Activated CD4-positive, alpha-beta T cell treated with anti-CD3 and anti-CD28 coated beads, Interleukin-2, amount 50 U/mL, for 24 hours (primary cell): ENCODE results near the gene HARS2.
"Not testable (repeated sequence)": the region's sequence is repeated elsewhere in the genome, so short reads cannot be mapped to it uniquely, and the experiment has no call there.

ENCODE experiments used
- DNase-seq, 2 donors: peaks; one replicate each; pipeline ENCODE4 v3.0.0-alpha.2; 2020; ENCODE audit warnings: low read depth in 1 of 2, low spot score in 1 of 2

HARS2 gene

GRCh38 chr5:140690941-140691924 is at the start of gene HARS2, which contains the start of gene HARS1:
Gene HARS2, plus strand, starts transcription at chr5:140691455. Its CDS starts 194 bp downstream, at chr5:140691649.
Gene HARS1, minus strand, starts transcription at chr5:140691370. Its CDS starts 66 bp downstream, at chr5:140691304.
- peak; percentile 60 to 86 for DNase-seq

DNA sequence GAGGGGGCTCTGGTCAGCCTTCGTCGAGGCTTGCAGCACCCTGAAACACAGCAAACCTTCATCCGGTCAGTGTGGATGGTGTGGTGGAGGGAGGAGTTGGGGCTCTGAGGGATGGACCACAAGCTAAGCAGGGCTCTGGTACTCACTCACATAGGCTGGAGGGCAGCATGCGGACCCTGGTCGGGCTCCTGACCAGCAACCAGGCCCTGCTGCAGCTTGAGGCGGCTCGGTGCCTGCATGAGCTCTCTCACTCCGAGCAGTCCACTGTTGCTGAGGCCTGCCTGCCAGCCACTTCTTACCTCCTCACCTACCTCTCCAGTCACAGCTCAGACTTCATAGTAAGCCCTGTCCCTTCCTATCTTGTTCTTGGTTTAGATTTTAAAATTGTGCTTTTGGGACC is 49.5 kb upstream of the HARS2 start:
- DNase-seq: no peak

GRCh38 chr5:140642718-140643117 is 48.5 kb upstream of the HARS2 start:
- DNase-seq: no peak

GRCh38 chr5:140647042-140647419 is 44.2 kb upstream of the HARS2 start:
- DNase-seq: no peak

DNA sequence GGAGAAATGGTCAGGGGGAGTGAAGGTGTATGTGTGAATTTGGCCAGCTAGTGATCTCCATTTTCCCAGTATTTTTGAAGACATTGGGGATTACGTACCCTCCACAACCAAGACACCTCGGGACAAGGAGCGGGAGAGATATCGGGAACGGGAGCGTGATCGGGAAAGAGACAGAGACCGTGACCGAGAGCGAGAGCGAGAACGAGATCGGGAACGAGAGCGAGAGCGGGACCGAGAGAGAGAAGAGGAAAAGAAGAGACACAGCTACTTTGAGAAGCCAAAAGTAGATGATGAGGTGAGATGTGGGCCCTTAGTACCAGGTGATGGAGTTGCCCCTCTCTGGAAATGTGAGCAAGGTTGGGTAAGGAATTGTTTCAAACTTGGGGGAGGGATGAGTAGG is 32.4 kb upstream of the HARS2 start:
- no peak for DNase-seq

DNA sequence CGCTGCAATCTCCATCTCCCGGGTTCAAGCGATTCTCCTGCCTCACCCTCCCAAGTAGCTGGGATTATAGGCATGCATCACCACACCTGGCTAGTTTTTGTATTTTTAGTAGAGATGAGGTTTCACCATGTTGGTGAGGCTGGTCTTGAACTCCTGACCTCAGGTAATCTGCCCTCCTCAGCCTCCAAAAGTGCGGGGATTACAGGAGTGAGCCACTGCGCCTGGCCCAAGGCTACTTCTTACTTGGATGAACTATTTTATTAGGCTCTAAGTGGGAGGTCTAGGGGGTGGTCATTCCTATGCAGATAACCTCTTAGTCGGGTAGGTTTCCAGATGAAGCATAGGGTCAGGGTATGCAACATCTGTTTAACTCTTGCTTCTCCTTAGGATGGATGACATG is 30.9 kb upstream of the HARS2 start:
- DNase-seq: not testable (repeated sequence)

- no peak for DNase-seq
Observed at GRCh38 chr5:140664030-140664358, 27.3 kb upstream of the HARS2 start.

DNA sequence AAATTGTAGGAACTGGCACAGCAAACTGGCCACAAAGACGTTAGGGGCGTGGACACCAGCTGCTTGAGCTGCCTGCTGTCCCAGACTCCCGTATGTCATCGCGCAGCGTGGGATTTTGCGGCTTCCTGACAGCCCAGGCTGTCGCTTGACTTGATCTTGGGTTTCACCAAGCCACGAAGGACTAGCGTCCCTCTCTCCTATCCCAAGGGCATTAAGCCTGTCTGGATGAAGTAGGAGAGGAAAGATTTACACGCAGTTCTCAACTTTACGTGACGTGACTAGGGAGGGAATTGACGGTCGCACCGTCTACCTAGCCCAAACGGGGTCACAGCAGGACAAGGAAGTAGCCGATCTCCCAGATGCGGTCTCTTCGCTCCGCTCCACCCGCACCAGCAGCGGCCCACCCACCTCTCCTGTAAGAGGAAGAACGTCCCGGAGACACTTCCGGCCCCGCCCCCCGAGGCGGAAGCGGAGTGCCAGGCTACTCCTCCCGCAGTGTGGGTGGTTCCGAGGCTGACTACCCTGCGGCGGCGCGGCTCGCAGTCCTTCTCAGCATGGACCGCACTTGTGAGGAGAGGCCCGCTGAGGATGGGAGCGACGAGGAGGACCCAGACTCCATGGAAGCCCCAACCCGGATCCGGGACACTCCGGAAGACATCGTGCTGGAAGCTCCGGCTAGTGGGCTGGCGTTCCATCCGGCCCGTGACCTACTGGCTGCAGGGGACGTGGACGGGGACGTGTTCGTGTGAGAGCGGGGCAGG is 26.7 kb upstream of the HARS2 start, which contains the start of gene WDR55:
TSS of gene WDR55 (plus strand) at position 546 of the 761 bp plus-strand sequence. CDS start at position 555, 9 bp downstream.
- peak; percentile 85 to 95 for DNase-seq

DNA sequence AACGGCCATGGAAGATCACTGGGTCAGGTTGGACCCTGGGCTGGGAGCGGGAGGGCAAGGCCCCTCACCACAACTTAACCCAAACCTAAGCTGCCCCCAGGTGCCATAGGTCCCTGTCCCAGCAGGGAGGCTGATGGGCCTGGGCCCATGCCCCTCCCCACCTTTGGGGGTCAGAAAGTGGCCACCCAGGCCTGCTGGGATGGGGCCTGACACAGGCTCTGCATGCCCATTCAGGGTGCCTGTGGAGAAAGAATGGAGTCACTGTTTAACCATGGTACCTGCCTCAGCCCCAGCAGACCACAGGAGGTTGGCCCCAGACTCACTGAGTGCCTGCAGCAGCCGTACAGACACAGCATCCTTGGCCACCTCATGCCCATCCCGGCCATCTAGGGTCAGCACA is 20.2 kb upstream of the HARS2 start:
- not testable (repeated sequence) for DNase-seq

DNA sequence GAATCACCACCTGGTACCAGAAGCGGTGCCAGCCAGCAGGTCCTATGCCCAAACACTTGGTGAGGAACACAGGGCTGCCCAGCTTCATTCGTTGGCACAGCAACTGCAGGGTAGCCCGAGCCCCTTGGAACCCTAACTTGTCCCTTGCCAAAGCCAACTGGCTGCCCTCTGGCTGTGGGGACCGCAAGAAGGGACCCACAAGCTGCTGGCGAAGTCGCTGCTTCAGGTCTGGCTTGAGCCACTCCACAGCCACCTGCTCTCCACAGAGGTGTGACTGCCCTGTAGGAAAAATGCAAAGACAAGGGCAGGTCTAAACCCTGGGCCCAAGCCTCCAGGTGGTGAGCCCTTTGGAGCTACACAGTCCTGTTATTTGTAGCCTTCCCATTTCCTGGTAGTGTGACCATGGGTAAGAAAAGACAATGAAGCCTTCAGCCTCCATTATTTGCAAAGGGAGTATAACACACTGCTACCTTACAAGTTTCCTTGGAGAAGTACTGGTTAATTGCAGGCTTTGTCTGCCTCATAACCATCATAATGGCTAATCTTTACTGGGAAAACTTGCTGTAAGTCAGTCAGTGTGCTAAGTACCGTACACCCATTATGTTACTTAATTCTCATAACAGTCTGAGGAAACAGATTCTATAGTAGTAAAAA is 19.7 kb upstream of the HARS2 start:
- DNase-seq: no peak

GRCh38 chr5:140672455-140673186 is 18.6 kb upstream of the HARS2 start:
- DNase-seq: no peak

DNA sequence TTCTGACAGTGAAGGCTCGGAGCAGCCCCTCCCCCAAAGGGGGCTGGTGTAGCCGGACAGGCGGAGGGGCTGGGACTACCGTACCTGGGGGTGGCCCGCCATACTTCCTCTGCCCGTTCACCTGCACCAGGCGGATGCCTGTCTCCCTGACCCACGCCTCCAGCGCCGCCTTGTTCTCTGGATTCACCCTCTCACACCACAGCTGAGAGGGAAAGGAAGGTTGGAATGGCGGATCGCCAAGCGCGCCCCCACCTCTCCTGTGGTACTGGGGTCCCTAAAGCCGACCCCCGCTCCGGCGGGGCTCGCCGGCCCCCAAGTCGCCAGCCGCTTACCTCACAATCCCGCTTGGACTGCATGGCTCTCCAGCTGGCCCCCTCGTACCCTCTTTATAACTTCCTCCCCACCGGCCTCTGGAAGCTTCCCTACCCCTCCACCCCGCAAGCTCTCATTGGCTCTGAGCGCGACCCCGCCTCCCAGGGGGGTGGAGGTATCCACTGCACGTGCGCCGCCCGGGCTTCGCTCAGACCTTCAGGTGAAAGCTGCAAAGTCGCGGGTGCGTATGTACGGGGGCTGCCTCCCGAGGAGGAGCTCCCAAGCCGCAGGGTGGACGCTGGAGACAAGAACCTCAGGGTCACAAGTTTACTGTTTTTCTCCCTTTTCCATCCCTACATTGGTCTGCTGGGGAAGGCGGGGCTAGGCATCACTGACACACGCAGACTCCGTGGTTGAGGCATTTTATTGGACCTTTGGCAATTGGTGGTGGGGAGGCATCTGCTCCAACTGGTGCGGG is 17.9 kb upstream of the HARS2 start, which contains the start of gene DND1:
TSS of gene DND1 (minus strand) at position 390 of the 790 bp plus-strand sequence. CDS start at position 356, 34 bp downstream.
- DNase-seq: no peak

DNA sequence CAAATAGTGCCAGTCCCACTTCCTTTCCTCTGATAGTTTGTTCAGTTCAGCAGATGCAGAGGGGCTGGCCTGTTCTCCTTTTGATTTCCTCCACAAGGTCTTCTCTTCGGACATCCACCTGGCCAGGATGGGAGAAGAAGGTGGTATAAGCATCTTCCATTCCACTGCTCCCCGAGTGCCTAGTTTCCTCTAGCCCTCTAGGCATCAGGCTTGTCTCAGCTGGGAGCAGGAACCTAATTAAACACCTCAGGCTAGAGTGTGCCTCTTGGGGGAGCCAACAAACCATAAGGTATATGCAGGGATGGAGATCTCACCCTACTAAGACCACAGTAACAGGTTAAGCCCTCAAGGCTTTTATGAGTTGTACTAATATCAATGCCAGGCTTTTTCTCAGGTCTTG is 17.0 kb upstream of the HARS2 start:
- DNase-seq: no peak

DNA sequence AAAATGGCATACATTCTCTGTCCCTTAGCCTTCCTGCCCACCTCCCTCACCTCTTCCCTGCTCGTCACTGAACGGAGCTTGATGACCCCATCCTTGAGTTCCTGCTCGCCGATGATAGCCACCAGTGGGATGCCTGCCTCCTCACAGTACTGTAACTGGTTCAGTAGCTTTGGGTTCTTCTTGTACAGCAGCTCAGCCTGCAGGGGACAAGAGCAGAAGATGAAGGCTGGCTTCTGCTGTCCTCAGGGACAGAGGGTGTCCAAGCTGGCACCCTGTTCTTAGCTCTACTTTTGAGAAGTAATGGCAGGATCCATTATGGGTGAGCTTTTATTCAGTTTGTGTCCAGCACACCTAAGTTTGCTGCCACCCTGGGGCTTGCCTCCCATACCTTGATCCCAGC is 16.6 kb upstream of the HARS2 start:
- no peak for DNase-seq

DNA sequence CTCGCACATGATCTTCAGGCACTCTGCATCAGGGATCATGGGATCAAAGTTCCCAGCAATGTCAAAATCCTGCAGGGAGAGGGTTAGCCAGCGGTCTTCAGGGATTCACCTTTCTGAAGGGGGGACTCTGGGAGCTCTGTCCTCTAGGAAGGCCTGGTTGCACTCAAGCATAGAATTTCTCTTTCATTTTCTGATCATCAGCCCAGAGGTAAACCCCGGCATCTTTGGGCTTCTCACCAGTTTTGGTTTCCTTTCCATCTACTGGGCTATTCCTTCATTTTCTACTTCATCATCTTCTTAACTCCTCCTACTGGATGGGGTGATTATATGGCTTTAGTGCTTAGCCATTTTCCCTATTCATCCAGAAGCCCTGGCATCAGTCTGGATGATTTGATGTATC is 13.3 kb upstream of the HARS2 start:
- DNase-seq: no peak

DNA sequence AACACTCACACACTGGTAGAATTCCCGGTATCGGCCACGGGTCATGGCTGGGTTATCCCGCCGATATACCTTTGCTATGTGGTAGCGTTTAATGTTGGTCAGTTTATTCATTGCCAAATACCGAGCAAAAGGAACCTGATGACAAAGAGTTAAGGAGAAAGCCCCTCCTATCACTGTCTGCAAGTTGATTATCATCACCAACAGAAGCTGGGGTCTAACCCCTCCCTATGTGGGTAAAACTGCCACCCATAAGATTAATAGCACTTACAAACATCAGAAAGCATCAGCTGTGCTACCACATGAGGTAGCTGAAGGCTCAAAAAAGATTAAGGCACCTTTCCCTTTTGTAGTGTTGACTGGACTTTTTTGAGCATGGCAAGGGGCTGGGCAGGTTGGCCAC is 12.3 kb upstream of the HARS2 start:
- DNase-seq: no peak

DNA sequence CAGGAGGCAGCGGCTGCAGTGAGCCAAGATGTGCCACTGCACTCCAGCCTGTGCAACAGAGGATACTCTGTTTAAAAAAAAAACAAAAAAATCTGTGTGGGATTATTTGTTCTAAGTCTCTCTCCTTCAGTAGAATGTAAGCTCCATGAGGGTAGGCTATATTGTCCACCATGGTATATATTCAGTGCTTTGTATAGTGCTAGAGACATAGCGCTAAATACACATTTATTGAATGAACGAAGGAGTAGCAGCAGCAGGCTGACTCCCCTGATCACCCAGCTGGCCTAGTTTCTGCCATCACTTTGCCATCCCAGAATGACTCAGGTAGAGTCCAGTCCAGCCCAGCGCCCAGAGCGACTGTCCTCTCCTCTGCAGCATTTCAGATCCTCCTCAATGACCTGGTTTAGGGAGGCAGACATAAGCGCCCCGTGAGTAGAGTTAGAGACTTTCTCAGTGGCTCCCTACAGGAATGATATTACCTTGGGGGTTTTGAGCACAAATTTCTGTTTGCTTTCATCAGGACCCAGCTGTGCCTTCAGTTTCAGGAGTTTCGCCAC is 801 bp upstream of the HARS2 start:
- DNase-seq: no peak

DNA sequence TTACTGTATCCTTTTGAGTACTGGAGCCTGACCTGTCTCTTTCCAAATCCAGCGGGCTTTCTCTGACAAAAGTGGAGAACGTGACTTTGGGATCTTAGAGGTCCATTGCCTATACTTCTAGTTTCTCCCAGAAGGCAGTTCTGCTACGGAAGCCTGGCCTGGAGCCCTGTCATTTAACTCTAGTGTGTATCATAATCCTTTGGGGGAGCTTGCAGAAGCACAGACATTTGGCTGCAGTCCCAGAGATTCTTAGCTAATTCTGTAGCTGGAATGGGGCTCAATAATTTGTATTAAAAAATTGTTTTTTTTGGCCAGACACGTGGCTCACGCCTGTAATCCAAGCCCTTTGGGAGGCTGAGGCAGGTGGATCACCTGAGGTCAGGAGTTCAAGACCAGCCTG is 3.0 kb downstream of the HARS2 start:
- no peak for DNase-seq

GRCh38 chr5:140696891-140697492 is 5.7 kb downstream of the HARS2 start:
- DNase-seq: no peak
